Activated CD8-positive, alpha-beta memory T cell treated with anti-CD3 and anti-CD28 coated beads, Interleukin-2, amount 50 U/mL, for 1 hour (primary cell): ENCODE data around the gene TBX3.

Experiments
- DNase-seq: peaks from one replicate; pipeline ENCODE4 v3.0.0-alpha.2; 2020; ENCODE audit errors: extremely low read depth

The TBX3 gene

DNA sequence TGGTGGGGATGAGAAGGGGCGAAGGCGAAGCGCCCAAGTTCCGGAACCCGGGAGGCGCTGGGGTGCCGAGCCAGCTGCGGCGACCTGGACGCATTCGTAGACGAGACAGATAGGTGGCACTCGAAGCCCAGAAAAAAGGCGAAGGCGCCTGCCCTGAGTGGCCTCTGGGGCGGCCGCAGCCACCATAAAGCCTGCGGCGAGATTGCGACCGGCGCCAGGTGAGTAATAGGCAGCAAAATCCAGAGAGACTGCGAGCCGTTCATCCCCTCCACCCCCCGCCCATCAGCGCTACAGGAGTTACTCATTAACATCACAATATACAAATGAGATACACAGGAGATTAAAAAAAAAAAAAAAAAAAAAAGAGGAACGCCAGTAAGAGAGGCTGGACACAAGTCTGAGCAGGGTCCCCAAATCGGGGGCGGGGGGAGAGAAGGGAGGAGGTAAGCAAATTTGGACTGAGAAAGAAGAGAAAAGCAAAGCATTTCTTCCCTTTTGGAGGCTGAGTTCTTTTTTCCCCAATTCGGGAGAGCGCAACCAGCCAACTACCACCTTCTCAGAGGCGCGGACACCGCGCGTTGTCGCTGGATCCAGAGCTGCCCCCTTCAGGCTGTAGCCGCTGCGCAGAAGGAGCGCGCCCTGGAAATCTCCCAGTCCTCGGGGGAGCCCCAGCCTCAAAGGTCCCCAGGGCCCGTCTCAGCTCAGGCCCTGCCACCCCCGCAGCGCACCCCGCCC lies 15.7 kb downstream of the TBX3 start:
- DNase-seq: no peak

DNA sequence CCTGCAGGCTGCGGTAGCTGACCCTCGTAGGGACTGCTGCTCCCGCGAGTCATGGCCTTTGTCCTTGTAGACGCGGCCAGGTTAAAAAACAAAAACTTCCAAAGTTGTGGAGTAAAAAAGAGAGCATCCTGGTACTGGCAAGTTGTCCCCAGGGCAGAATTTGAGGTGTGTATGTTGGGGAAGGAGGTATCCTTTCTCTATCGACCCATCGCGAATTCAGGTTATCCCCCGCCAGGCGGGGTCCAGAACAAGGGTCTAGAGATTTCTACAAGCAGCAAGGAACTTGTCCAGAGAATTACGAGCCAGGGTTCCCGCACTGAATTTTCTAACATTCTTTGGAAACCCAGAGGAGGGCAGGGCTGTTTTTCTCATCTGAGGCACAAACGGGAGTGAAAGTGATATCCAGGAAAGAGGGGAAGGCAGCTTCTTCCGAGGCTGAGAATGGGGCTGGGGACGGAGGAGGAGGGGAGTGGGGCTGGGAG lies 16.3 kb downstream of the TBX3 start:
- no peak for DNase-seq

DNA sequence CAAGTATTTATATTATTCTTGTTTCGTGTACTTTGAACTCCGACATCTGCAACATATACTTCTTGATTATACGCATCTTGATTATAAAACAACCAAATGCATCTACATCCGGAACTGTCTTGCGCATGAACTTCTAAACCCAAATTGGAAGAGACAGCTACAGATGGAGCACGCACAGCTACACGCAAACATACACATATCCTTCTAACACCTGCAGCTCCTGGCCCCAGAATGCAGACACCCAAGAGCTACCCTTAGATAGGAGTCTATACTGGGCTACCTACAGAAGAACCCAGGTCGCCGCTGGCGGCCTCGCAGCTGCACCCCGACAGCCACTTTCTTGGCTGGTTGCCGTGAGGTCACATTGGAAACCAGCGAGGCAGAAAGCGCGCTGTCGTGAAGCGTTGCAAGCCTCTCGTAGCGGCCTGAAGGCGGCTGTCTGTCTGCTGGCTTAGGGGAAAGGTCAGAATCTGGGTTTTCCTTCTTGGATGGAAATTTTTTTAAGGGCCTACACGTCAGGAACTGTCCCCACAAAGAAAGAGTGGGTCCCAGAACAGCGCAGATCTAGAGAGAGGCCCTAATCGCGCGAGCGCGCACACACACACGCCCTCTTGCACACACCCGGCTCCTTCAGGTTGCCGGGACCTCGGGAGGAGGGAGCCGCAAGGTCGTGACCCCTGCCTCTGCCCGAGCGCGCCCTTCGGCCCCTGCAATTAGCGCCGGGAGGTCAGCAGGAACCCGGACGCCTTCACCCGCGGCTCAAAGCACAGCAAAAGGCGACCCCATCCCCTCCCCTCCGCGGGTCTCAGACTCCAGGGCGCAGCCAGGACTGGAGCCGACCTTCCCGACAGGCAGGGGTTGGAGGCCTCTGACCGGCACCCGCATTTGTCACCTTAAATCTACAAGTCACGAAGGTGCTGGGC lies 17.0 kb downstream of the TBX3 start:
- no peak for DNase-seq

DNA sequence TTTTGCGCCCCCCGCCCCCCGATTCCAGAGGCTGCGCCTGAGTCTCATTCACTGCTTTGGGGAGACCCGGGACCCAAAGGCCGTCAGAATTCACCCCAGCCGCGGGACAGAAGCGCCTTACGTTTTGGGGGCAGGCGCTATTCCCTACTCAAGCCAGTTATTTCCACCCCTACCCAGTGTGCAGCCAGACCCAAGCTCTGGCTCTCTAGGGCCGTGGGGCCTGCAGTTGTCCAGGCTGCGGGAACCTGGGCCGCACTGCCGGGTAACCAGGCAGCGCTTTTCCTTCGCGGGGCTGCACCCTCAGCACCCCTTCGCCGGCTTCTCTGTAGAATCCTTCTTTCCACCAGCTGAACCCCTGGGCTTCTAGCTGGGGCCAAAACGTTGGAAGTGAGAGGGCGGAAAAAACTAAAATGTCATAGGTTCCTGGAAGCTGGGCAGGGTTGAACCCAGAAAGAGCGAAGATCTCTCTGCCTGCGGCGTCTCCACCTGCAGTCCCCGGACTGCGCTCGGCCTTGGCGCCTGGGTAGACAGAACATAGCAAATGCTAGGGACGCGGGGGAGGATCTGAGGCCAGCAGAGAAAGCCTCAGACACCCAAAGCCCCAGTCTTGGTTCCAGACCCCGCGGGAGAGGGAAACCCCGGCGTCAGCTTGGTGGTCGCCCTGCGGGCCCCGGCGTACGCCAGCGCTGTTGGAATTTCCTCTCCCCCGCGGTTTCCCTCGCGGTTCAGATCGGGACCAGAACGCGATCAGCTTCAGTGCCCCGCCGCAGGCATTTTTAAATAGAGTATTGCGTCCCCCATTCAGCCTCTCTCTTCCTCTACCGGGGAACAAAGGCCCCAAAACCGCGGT lies 18.3 kb downstream of the TBX3 start:
- DNase-seq: no peak

DNA sequence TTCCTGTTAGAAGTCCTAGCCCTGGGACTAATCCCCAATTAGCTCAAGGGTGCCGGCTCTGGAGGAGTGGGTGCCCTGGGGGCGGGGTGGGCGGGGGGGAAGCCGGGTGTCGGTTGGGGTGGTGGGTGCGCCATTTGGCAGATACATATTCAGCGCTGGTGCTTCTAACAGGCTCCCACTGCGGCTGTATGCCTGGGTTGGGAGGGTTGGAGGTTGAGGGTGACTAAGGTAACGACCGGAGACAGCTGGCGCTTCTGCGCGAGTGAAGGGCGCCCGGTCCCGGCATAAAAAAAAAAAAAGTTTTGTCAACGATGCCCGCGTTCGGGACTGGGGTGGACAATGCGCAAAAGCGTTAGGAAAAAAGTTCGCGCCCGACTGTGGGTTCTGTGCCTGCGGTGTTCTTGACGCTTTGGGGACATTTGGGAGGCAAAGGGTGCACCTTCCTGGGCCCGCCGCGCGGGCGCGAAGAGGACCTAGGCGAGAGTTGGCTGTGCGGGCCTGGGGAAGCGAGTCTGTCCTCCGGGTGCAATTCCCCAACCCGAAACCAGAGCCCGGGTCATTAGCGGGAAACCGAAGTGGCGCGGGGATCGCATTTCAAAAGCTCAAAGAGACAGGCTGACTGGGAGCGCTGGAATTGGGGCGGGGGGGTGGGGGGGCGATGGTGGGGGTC lies 19.2 kb downstream of the TBX3 start:
- DNase-seq: no peak

DNA sequence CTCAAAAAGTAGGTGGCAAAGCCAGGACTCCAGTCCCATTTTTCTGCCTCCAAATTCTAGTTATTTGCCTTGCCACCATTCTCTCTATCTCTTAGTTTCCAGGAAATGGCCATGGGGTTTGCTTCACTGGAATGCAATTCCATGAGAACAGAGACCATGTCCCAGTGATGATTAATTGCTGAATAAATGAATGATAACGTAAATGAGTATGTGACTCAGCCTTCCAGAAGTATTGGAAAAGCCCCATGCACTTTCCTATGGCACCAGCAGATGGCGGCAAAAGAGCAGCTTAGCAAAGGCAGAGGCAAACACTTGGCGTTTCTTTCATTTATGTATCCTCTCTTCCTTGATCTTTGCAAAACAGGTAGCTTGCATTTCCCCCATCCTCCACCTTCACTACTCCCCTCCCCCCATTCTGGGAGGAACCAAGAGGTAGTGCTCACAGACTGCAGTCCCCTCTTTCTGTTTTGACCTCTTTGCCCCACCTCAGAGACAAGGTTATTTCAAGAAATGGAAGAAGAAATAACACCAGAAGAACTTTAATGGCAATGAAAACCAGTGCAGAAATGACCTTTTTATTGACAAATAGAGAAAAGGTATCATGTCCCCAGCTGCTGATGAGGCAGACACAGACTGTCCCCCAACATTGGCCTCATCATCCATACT lies 21.3 kb downstream of the TBX3 start:
- peak; percentile 4 for DNase-seq

DNA sequence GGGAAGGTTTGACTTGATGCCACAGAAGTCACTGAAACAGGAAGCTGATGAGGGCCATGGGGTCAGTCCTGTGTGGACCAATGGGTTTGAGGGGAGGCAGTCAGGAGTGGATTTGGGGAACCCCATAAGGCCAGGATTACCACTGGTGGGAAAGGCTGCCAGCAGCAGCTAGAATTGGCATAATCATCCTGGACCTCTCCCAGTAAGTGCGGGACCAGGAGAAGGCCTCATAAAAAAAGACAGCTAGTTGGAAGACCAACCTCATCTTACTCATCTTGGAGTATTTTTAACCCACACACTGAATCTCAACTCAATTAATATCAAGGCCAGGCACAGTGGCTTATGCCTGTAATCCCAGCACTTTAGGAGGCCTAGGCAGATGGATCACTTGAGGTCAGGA lies 22.7 kb downstream of the TBX3 start:
- no peak for DNase-seq

DNA sequence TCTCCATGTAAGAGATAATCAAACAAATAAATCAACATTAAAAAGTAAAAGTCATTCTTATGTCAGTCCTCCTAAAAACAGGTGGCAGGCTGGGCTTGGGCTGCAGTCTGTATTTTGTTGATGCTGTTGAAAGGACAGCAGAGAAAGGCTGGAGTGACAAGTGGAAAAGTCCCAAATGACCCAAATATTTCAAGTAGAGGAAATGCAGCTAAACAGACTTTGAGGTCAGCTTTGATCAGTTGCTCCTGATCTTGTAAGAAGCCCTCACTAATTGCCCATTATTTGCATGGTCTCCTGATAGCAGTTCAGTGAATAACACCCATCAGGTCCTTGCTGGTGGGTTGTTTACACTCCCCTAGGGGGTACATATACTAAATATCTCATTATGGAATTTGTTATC lies 24.9 kb downstream of the TBX3 start:
- no peak for DNase-seq

DNA sequence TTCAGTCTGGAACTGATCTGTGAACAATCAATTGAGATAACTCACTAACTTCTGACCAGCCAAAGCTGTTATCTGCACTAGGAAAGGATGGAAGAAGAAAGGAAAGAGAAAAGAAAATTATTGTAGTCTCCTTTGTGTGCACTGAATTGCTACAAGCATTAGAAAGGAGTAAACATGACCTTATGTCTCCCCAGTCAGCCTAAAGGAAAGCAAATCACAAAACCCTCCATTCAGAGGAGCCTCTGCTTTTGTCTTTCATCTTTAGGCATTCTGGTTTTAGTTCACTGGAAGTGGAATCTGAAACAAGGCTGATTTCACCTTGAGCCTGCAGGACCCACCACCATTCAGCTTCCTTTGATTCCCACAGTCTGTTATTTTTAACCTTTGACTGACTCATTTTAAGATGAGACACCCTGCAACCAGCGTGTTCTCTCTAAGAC lies 26.0 kb downstream of the TBX3 start:
- no peak for DNase-seq

DNA sequence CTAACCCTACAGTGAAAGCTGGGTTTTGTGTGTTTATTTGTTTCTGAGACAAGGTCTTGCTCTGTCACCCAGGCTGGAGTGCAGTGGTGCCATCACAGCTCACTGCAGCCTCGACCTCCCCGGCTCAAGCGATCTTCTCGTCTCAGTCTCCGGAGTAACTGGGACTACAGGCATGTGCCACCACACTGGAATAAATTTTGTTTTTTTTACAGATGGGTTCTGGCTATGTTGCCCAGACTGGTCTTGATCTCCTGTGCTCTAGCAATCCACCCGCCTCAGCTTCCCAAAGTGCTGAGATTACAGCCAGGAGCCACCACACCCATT lies 26.4 kb downstream of the TBX3 start:
- DNase-seq: no peak

DNA sequence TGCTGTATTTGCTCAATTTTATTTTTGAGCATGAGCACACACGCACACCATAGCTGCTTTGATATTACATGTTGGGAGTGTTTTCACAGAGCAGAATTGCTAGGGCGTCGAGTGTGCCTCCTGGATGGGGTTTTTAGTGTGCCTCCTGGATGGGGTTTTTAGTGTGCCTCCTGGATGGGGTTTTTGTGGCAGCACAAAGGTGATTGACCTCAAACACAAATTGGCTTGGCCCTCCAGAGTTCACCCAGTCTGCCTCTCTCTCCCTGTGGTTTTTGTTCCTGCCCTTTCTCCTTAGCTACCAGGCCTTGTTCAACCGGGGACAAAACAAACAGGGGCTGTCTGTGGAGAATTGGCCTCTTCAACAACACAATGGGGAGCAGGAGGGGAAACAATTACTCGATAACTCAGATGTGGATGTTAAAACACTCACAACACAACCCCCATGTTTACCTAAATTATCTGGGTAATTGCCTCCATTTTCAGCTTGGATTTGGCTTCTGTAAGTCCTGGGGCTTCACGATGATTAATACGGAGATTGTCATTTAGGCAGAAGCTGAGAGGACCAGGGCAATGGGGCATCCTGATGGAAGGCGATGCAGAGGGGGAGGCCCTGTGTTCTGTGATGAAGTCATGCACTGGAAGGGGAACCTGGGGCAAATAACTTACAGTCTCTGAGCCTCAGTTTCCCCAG lies 26.9 kb downstream of the TBX3 start:
- no peak for DNase-seq

DNA sequence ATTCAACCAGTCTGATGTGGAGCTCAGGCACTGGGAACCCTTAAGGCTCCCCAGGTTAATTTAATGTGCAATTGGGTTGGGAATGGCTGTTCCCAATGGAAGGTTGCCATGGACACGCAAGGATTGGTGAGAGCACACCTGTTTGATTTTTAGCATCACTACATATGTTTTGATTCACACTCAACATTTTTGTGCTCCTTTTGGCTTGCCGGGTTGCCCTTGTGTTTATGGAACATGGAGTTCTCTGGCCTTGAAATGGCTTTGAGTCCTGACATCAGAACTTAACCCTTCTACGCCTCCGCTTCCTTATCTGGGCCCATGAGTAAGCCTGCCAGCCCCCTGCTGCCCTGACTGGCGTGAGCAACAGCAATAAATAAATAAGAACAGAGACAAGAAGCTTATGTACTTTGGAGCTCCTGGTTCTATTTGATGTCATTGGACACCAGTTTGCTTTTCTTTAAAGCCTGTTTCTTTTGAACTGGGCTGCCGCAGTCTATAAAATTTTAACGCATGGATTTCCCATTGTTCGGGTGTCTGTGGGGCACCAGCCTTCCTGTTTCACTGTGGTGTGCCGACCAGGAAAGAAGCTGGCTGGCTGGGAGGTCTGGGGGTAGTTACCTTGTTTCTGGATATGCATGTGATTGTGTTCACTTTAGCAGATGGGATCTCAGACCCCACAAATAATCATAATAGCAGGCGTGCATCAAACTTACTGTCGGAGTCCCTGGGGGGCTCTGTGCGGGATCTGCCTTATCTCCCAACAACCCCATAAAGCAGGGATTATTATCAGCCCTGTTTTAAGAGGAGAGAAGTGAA lies 27.8 kb downstream of the TBX3 start:
- DNase-seq: no peak

DNA sequence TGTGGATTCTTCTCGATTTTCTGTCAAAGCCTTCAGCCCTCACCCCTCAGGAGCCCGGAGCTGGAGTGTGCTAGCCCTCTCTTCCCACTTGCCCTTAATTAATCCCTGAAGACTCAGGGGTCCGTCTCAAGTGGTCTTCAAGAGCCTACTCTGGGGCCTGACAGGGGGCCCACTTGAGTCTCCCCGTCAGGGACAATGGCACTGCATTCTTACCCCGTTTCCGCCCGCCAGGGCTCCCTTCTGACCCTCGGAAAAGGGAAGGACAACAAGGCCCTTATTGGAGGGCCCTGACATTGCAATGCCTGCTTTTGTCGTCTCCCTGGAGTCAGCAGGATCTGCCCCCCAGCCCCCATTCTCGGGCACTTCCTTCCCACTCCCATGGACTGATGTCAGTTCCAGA lies 34.4 kb downstream of the TBX3 start:
- no peak for DNase-seq

DNA sequence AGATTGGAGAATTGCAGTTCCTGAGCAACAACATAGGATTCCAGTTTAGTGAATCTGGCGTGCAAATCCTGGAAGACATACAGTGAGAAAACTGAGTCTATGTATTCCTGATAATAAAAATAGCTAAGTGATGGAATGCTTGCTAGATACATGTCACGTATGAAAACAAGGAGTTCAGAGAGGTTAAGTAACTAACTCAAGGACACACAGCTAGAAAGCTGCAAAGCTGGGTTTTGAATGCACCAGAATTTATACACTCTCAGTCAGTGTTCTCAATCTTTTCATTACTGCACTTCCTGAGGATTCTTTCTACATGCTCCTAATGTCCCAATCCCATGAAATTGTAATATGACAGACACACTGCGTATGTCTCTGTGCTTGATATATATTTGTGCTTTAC lies 35.3 kb downstream of the TBX3 start:
- DNase-seq: no peak

DNA sequence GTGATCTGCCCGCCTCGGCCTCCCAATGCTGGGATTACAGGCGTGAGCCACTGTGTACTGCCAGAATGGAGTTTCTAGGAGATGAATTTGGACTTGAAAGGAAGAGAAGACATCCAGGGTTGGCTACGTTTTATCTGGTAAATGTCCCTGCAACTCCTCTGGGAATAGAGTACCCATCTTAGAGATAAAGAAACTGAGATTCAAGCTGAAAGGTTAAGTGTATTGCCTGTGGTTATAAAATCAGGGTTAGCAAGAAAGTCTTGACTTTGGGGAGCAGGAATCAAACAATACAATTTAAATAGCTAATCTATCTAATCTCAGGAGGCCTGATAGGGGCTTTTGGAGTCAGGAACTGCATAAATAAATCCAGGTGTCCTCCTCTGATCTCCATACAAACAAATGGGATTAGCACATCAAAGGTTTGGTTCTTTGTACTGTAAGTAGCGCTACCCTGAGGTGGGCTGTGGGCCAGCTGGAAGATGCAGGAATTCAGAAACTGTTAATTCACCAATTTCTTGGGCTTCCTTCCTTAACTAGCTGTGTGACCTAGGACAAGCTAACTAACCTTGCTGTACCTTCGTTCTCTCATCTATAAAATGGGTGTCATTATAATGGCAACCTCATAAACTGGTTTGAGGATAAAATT lies 45.1 kb downstream of the TBX3 start:
- DNase-seq: no peak

DNA sequence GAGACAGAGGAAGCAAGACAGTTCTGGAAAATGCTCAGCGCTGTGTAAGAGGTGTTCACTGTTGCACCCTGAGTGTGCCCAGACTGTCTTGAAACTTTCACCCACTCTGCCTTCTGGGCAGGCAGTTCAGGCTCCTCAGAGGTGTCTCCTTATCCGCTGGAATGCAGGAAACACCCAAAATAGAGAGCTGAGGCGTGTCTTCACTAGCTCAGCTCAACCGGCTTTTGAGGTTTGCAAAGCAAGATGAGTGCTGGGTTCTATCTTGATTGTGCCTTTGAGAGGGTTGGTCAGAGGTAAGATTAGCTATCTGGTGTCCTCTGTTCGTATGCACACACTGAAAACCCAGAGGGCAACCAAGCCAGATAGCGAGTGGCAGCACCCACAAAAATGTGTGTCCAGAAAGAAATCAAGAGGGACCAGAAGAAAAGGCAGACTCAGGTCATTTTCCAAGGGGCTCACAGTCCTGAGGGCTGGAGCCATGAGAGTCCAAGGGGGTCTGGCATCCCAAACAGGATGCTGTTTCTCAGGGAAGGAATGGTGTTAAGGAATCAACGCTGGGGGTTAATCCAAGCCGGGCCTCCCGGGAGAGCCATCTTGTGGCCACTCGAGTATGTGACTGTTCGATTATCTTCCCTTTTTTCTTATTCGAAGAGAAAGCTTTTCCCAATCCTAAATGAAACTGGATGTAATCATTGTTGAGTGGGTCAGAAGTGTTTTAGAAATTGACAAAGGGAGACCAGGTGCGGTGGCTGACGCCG lies 47.1 kb downstream of the TBX3 start:
- no peak for DNase-seq

DNA sequence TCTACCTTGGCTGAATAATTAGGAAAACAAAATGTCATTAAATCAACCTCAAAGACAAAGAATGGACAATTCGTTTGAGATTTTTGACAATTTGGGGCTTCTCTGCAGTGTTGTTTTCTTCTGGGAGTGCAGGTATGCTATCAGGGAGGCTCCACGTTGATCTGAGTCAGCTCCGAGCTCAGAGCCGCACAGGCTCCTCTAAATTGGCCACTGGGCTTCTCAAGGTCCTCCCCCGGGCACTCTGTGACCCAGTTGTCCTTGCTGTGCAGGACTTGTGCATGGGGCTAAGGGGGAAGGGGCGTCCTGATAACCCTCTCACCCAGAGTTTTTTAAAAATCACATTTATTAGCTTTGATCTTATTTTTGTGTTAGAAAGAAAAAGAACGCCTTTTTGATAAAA lies 52.7 kb downstream of the TBX3 start:
- DNase-seq: no peak

DNA sequence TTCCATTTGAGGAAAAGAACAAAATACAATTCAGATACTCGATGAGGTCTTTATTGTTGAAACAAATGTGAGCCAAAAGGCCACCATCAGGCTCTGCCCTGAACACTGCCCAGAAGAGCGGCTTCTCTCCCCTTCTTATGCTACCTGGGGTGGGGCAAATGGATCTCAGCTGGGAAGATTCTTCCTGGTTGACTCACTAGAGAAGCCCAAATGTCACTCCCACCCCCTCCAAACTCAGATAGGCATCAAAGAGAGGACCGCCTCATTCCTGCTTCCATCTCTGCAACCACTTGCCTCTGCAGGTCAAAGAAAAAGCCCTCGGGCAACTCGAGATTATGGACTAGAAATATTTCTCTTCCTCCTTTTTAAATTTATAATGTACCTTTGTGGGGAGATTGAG lies 55.8 kb downstream of the TBX3 start:
- no peak for DNase-seq
